IPS-18c (cell line): ENCODE data around the gene FRMD4A.
"Not testable (repeated sequence)": the region's sequence is repeated elsewhere in the genome, so short reads cannot be mapped to it uniquely, and the experiment has no call there.

Experiments used
- H3K4me3 ChIP-seq: 2 replicates; pipeline ENCODE4 v1.7.0; 2013; ENCODE audit warnings: low read depth, mild to moderate bottlenecking, low read length, moderate library complexity; ENCODE audit not compliant: insufficient read depth
- H3K9me3 ChIP-seq: one replicate; pipeline ENCODE4 v1.6.1; 2013; ENCODE audit warnings: mild to moderate bottlenecking, low read length, moderate library complexity; ENCODE audit not compliant: control insufficient read depth, insufficient read depth

The FRMD4A gene

DNA sequence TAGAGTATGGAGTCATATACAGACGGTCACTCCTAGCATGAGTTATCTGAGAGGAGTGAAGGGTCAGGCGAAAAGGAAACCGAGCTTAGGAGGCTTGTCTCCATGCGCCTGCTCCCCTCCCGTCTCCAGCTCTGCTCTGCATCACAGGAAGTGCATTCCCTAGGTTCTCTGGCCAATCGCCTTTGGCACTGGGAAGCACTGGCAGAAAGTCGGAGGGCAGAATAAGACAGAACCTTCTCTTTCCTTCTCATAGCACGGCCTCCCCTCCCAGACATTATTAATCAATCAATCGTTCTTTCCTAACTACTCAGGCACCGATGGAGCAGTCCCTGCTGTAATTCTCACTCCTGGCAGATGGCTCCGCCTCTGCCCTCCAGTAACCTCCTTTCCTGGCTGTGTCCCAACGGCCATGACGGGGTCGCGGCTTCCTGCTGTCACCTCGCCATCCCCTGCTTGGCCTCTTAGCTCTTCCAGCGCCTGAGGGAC, 177.1 kb downstream of the FRMD4A start:
- no peaks in the 10 kb centered on the region for H3K9me3 ChIP-seq
- no peak overlapping the region for H3K4me3 ChIP-seq

- no peak overlapping the region for H3K4me3 ChIP-seq
- H3K9me3 ChIP-seq, result no peaks in the 10 kb centered on the region
Observed at GRCh38 chr10:14151571-14151970, 179.2 kb downstream of the FRMD4A start.

- Histone ChIP-seq H3K9me3 (no peaks in the 10 kb centered on the region), H3K4me3 (no peak overlapping the region)
Observed at GRCh38 chr10:14150526-14150925, 180.2 kb downstream of the FRMD4A start.

GRCh38 chr10:14146501-14146900, 184.2 kb downstream of the FRMD4A start:
- no peak overlapping the region for H3K4me3 ChIP-seq
- no peaks in the 10 kb centered on the region for H3K9me3 ChIP-seq

- Histone ChIP-seq H3K9me3 (no peaks in the 10 kb centered on the region), H3K4me3 (no peak overlapping the region)
Observed at GRCh38 chr10:14146025-14146424, 184.7 kb downstream of the FRMD4A start.

DNA sequence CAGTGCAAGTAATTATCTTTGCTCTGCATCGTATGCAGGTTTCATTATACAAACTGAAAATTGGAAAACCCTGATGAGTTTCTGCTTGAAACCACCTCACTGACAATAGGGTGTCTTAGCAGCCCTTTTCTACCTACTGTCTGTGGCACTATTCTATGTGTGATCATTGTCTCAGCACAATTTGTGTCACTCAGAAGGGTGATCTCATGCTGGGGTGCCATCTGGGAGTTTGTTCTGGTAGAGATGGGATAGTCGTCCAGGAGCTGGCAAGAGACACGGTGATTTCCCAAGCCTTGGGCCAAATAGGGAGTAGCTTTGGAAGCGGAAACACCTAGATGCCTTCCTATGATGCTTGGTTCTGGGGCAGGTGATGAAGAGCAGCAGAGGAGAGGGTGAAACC, 186.3 kb downstream of the FRMD4A start:
- H3K4me3 ChIP-seq, result no peak overlapping the region
- no peaks in the 10 kb centered on the region for H3K9me3 ChIP-seq

- no peaks in the 10 kb centered on the region for H3K9me3 ChIP-seq
- no peak overlapping the region for H3K4me3 ChIP-seq
Observed at GRCh38 chr10:14142606-14143250, 188.0 kb downstream of the FRMD4A start.

DNA sequence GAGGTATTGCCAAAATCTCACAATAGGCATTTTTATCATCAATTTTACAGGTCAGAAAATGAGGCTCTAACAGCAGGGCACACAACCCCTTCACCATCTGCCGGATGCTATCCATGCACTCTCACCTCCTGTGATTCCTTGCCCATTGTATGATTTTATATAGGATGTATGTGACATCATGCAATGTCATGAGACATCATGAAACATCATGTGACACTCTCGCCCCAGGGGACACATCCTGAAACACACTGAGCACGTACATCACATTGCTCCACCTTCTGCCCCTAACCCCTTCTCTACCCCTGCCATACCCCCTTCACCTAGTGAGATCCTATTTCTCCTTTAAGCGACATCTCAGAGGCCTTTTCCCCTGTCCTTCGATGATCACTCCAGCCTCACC, 189.4 kb downstream of the FRMD4A start:
- no peak overlapping the region for H3K4me3 ChIP-seq
- H3K9me3 ChIP-seq, result no peaks in the 10 kb centered on the region

DNA sequence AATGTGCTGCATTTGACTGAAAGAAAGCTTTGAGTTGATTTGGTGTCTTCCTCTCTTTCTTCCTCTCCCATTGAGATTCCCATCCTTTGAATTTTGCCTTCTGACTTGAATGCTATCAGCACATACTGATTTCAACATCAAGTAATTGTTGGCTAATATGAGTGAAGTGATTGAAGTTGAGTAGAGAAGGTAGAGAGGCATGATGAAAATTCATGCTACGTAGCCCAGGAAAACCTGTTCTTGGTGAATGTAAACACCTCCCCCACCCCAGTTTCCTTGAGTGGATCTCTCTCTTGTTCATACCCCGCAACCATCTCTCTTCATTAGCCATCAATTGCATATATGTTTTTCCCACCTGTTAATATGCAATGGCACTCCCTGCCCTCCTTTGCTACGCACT, 193.3 kb downstream of the FRMD4A start:
- Histone ChIP-seq H3K4me3 (no peak overlapping the region), H3K9me3 (no peaks in the 10 kb centered on the region)

DNA sequence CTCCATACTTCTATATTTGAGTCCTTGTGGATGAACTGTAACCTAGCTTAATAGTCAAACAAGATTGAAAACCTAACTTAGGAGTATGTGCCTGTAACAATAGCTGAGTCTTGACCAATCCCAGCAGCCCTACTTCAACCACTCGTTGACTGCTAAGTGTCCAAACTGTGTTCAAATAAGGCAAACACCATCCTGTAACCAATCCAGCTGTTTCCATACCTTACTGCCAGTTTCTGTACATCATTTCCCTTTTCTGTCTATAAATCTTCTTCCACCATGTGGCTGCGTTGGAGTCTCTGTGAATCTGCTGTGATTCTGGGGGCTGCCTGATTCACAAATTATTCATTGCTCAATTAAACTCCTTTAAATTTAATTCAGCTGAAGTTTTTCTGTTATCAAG, 195.5 kb downstream of the FRMD4A start:
- H3K9me3 ChIP-seq, H3K4me3 ChIP-seq: not testable (repeated sequence)

GRCh38 chr10:14134275-14134674, 196.4 kb downstream of the FRMD4A start:
- no peaks in the 10 kb centered on the region for H3K9me3 ChIP-seq
- no peak overlapping the region for H3K4me3 ChIP-seq

DNA sequence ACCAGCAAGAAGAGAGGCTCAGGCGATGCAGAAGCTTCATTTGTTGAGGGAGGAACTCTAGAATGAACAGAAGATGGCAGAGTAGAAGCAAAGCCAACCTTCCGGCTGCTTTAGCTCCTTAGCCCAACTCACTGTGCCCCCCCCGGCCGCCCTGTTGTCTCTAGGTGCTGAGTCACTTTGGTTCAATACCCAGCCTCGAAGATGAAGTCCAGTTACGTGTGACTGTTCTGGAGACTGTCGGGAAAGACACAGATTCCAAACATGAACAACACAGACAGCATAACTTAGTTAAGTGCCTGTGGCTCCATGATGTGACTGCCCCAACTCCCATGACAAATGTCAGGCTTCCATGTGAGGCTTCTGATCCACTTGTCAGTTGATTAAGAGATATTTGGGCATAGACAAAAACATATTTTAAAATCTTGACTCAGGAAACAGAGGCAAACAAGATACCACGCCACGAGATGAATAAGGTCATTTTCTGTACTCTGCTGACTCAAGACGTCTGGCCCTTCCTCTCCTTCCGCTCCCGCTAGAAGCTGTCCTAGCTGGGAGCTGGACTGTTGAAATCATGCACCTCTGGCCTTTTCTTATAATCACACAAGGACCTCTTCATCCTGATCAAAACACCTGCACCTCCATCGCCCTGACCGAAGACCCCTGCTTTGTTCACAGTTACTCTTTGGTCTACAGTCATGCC, 199.3 kb downstream of the FRMD4A start:
- H3K4me3 ChIP-seq, result no peak overlapping the region
- no peaks in the 10 kb centered on the region for H3K9me3 ChIP-seq

GRCh38 chr10:14129770-14130169, 201.0 kb downstream of the FRMD4A start:
- Histone ChIP-seq H3K9me3 (no peaks in the 10 kb centered on the region), H3K4me3 (no peak overlapping the region)

- Histone ChIP-seq H3K4me3 (no peak overlapping the region), H3K9me3 (no peaks in the 10 kb centered on the region)
Observed at GRCh38 chr10:14128519-14128918, 202.2 kb downstream of the FRMD4A start.

DNA sequence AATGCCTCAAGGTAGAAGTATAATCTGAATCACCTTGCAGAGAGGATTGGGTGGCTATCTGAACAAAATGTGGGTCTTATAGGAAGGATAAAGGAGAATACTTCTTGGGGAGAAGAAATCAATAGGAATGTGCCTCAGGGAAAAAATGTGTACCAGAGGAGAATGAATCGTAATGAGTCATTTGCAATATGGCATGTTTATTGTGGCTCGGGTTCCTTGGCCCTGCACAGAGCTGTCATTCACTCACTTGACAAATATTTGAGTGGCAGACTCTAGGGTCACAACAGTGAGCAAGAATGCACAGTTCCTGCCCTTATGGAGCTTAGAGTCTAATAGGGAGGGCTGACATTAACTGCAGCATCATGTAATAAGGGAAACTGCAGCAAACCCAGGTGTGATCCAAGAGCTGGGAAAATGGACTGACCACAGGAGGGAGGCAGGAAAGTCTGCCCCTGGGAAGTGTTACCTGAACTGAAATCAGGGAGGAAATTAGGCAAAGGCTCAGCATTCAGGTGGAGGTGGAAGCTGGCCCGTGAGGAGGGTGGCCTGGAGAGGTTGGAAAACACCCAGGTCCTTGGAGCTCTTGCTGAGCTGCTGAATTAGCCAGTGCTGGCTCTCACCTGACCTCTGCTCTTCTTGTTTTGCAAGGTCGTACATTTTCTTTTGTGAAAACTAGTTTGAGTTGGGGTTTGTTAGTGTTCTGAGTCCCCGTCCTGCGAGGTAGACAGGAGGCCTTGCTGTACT, 203.9 kb downstream of the FRMD4A start:
- H3K9me3 ChIP-seq, result no peaks in the 10 kb centered on the region
- H3K4me3 ChIP-seq, result no peak overlapping the region

GRCh38 chr10:14125564-14125963, 205.2 kb downstream of the FRMD4A start:
- Histone ChIP-seq H3K4me3 (no peak overlapping the region), H3K9me3 (no peaks in the 10 kb centered on the region)

- Histone ChIP-seq H3K4me3 (no peak overlapping the region), H3K9me3 (no peaks in the 10 kb centered on the region)
Observed at GRCh38 chr10:14124941-14125340, 205.8 kb downstream of the FRMD4A start.

GRCh38 chr10:14123139-14123538, 207.6 kb downstream of the FRMD4A start:
- H3K4me3 ChIP-seq, result no peak overlapping the region
- no peaks in the 10 kb centered on the region for H3K9me3 ChIP-seq
